K562 (cell line): ENCODE results near the gene ARMS2. TPM values are rescaled to one million over a fixed set of nuclear protein-coding genes. Genes with fewer than 3 reads are reported as not detected.

ENCODE experiments used
- ATAC-seq: fragments of 200-7000 bp; cut with Tn5 transposase; 3 replicates; pipeline ENCODE4 v1.9.1; 2020; ENCODE audit warnings: moderate library complexity
- BruUV-seq: library from RNA; stranded (reverse); fragments of 400-500 nt; replicated peaks from 2 replicates; lab custom pipeline; 2021; lab: Mats Ljungman, UMichigan
- CTCF ChIA-PET: fragments of 300-600 bp; formaldehyde crosslinking; extraction: SDS; loops from one replicate; lab custom pipeline; 2021; ENCODE audit warnings: low intra/inter-chr PET ratio; lab: Yijun Ruan, JAX
- POLR2A ChIA-PET: fragments of 300-600, 350-650 bp; sonication (Branson Sonifier 250); formaldehyde crosslinking; extraction: SDS; loops from one replicate; lab custom pipeline; 2021; ENCODE audit warnings: antibody characterized with exemption, inconsistent platforms; lab: Yijun Ruan, JAX
- DNase-seq, 4 experiments: peaks; one replicate each; pipeline versions ENCODE4 v3.0.0 to v3.0.0-alpha.2; 2011 to 2018; ENCODE audit warnings: low spot score in 3 of 4, mixed read lengths in 3 of 4; ENCODE audit errors: extremely low read depth in 1 of 4
- FAIRE-seq: peaks from 2 replicates; lab custom pipeline; 2011; peaks lifted over from hg19 to GRCh38; lab: Jason Lieb, UNC
- H2AFZ ChIP-seq: 2 replicates; pipeline ENCODE4 v1.6.0; 2011; ENCODE audit warnings: low read depth, low read length, control low read depth, inconsistent platforms
- H3K27ac ChIP-seq: fragments of 200-600 bp; 3 replicates; pipeline ENCODE4 v1.8.0; 2011; ENCODE audit warnings: low read depth, mild to moderate bottlenecking, control low read depth, inconsistent platforms, low read length, moderate library complexity, mixed read lengths; ENCODE audit errors: extremely low read depth
- H3K27me3 ChIP-seq, 2 experiments: fragments of 300-600 bp in 1 of 2; 2 replicates in 1 of 2; 3 replicates in 1 of 2; pipeline versions ENCODE4 v1.6.0 to v1.8.0; 2011; ENCODE audit warnings: inconsistent platforms in 2 of 2, low read length in 2 of 2, mild to moderate bottlenecking in 1 of 2, mixed read lengths in 1 of 2, moderate library complexity in 1 of 2; ENCODE audit not compliant: control insufficient read depth in 2 of 2, insufficient read depth in 2 of 2
- H3K36me3 ChIP-seq: fragments of 300-600 bp; 3 replicates; pipeline ENCODE4 v1.8.0; 2011; ENCODE audit warnings: mild to moderate bottlenecking, low read length, inconsistent platforms; ENCODE audit not compliant: control insufficient read depth, insufficient read depth
- H3K4me1 ChIP-seq, 2 experiments: fragments of 200-600 bp in 1 of 2; replicated peaks in 1 of 2; 2 replicates in 1 of 2; 3 replicates in 1 of 2; pipeline versions ENCODE4 v1.5.1 to v1.8.0; 2011; ENCODE audit warnings: inconsistent platforms in 2 of 2, low read length in 2 of 2, mild to moderate bottlenecking in 1 of 2, mixed read lengths in 1 of 2, moderate library complexity in 1 of 2; ENCODE audit not compliant: control insufficient read depth in 2 of 2, insufficient read depth in 2 of 2
- H3K4me2 ChIP-seq: 2 replicates; pipeline ENCODE4 v1.6.1; 2011; ENCODE audit warnings: low read length, control low read depth, inconsistent platforms, mixed read lengths; ENCODE audit not compliant: insufficient read depth
- H3K4me3 ChIP-seq: fragments of 200-600 bp; sonication (generic), shearing (Covaris generic); 2 replicates; pipeline ENCODE4 v1.5.1; 2016; ENCODE audit warnings: control low read depth, inconsistent platforms
- H3K79me2 ChIP-seq: fragments of 200-600 bp; 3 replicates; pipeline ENCODE4 v1.8.0; 2011; ENCODE audit warnings: low read length, inconsistent platforms; ENCODE audit not compliant: control insufficient read depth, insufficient read depth
- H3K9ac ChIP-seq, 2 experiments: 2 replicates each; pipeline versions ENCODE4 v1.6.0 to v1.6.1; 2011; ENCODE audit warnings: low read depth in 2 of 2, low read length in 2 of 2, control low read depth in 1 of 2, inconsistent platforms in 1 of 2, mild to moderate bottlenecking in 1 of 2, mixed read lengths in 1 of 2; ENCODE audit not compliant: insufficient read depth in 1 of 2
- H3K9me1 ChIP-seq: one replicate; pipeline ENCODE4 v1.6.0; 2011; ENCODE audit warnings: inconsistent platforms, mild to moderate bottlenecking, low read length, moderate library complexity; ENCODE audit not compliant: control insufficient read depth, insufficient read depth
- H3K9me3 ChIP-seq: replicated peaks from 2 replicates; pipeline ENCODE4 v1.5.1; 2011; ENCODE audit warnings: low read depth, low read length, inconsistent platforms; ENCODE audit not compliant: control insufficient read depth, insufficient read depth
- H4K20me1 ChIP-seq: replicated peaks from 2 replicates; pipeline ENCODE4 v1.6.1; 2011; ENCODE audit warnings: low read length, inconsistent platforms, mixed read lengths; ENCODE audit not compliant: control insufficient read depth, insufficient read depth
- CCAR2 ChIP-seq: fragments of 200-400 bp; formaldehyde crosslinking; IDR thresholded peaks from 2 replicates; pipeline ENCODE4 v1.6.1; 2017; ENCODE audit warnings: mild to moderate bottlenecking, low read depth, low read length
- CHD2 ChIP-seq: IDR thresholded peaks from 2 replicates; pipeline ENCODE4 v1.6.1; 2011; ENCODE audit warnings: low read depth, low read length
- HCFC1 ChIP-seq: IDR thresholded peaks from 2 replicates; pipeline ENCODE4 v1.6.1; 2012; ENCODE audit warnings: low read depth, low read length, improper control_type of control experiment
- JUND ChIP-seq, 2 experiments: IDR thresholded peaks; 2 replicates in 1 of 2; 3 replicates in 1 of 2; pipeline ENCODE4 v1.6.1; 2011; ENCODE audit warnings: borderline replicate concordance in 2 of 2, low read depth in 2 of 2, low read length in 2 of 2, improper control_type of control experiment in 1 of 2, missing biosample characterization in 1 of 2, missing genetic modification characterization in 1 of 2, missing genetic modification reagents in 1 of 2
- MEF2A ChIP-seq: IDR thresholded peaks from 2 replicates; pipeline ENCODE4 v1.6.1; 2011; ENCODE audit warnings: low read depth, mild to moderate bottlenecking, low read length, moderate library complexity; ENCODE audit not compliant: control insufficient read depth
- MYC ChIP-seq, 2 experiments: fragments of 250-450 bp in 1 of 2; sonication (Bioruptor Pico) in 1 of 2; IDR thresholded peaks; 2 replicates each; pipeline versions ENCODE4 v1.5.1 to v1.6.1; 2012 to 2021; ENCODE audit warnings: low read depth in 2 of 2, borderline replicate concordance in 1 of 2, improper control_type of control experiment in 1 of 2, low read length in 1 of 2, mild to moderate bottlenecking in 1 of 2, moderate library complexity in 1 of 2
- NCOA4 ChIP-seq: fragments of 450-650 bp; IDR thresholded peaks from 2 replicates; pipeline ENCODE4 v1.6.1; 2018; ENCODE audit warnings: mild to moderate bottlenecking; ENCODE audit not compliant: partially characterized antibody
- PML ChIP-seq: IDR thresholded peaks from 2 replicates; pipeline ENCODE4 v1.6.1; 2012; ENCODE audit warnings: low read length, inconsistent platforms
- THAP12 ChIP-seq: fragments of 250-450 bp; sonication (Bioruptor Pico); IDR thresholded peaks from 2 replicates; pipeline ENCODE4 v1.9.0; 2021; ENCODE audit warnings: mild to moderate bottlenecking, inconsistent platforms
- TSC22D4 ChIP-seq: fragments of 450-650 bp; IDR thresholded peaks from 2 replicates; pipeline ENCODE4 v1.6.1; 2016; ENCODE audit warnings: missing genetic modification characterization, missing biosample characterization, control low read depth
- ZNF146 ChIP-seq: IDR thresholded peaks from one replicate; pipeline ENCODE4 v1.6.1; 2018; ENCODE audit warnings: missing compliant biosample characterization; ENCODE audit not compliant: unreplicated experiment
- ZNF165 ChIP-seq: fragments of 250-450 bp; sonication (Bioruptor Pico); IDR thresholded peaks from 2 replicates; pipeline ENCODE4 v1.4.0; 2020; ENCODE audit warnings: borderline replicate concordance
- ZNF280A ChIP-seq: fragments of 450-650 bp; IDR thresholded peaks from 2 replicates; pipeline ENCODE4 v1.6.1; 2018; ENCODE audit warnings: mild to moderate bottlenecking, low read depth; ENCODE audit not compliant: partially characterized antibody
- ZNF609 ChIP-seq: sonication (generic); formaldehyde crosslinking; IDR thresholded peaks from 2 replicates; pipeline ENCODE4 v1.8.1; 2023; ENCODE audit warnings: missing genetic modification reagents, mild to moderate bottlenecking, borderline replicate concordance
- WGBS: fragments of 100-300 bp; shearing (Covaris generic); methylation state at CpG from one replicate; pipeline ENCODE4 v1.1.6; 2016; ENCODE audit warnings: low coverage, mixed read lengths; ENCODE audit not compliant: insufficient coverage; ENCODE audit errors: missing lambda C conversion rate; 5-methylcytosine and 5-hydroxymethylcytosine counted together
- in situ Hi-C: fragments of 300-500 bp; cut with MboI; formaldehyde crosslinking; loops from 4 replicates; pipeline ENCODE4 v1.15.0; 2018; ENCODE audit warnings: inconsistent platforms, mixed read lengths
- intact Hi-C: fragments of 100-400 bp; cut with micrococcal nuclease; formaldehyde crosslinking; loops from 2 replicates; pipeline ENCODE4 v1.14.2; 2022
- polyA plus RNA-seq, 8 experiments: library from polyadenylated mRNA; depleted of rRNA in 4 of 8; stranded (reverse) in 5 of 8; unstranded in 3 of 8; fragments of >200 nt; fragmentation: Nextera tagmentation in 2 of 8; fragmentation: Illumina TruSeq in 1 of 8; extraction: Ambion mirVana in 2 of 8; extraction: Trizol in 1 of 8; gene quantifications; 2 replicates each; pipeline versions ENCODE4 v1.2.1 to v1.2.3, GENCODE V29; 2011 to 2014; ENCODE audit warnings: inconsistent platforms in 1 of 8, missing spikeins in 1 of 8
- total RNA-seq, 7 experiments: library from RNA; depleted of rRNA in 6 of 7; stranded (reverse); fragments of >200 nt in 6 of 7; fragmentation: Illumina TruSeq in 2 of 7; extraction: Trizol in 2 of 7; gene quantifications; 2 replicates each; pipeline versions ENCODE4 v1.2.1 to v1.2.3, GENCODE V29; 2011 to 2021; ENCODE audit warnings: low replicate concordance in 1 of 7

ARMS2 gene
- total and polyA plus RNA-seq, 9 of the 15 experiments (the other 6 are each of a cell fraction or from before 2014, with no cell fraction given): not detected

- no peak overlapping the region for H3K27ac ChIP-seq
- no peaks in the 10 kb centered on the region for H3K9me1 ChIP-seq
- BruUV-seq: no TSS peak
- no peaks in the 10 kb centered on the region for H3K79me2 ChIP-seq
- peaks cover 2 to 9% of the 10 kb centered on the region in 2 experiments; a peak in 3 of 5 replicates for H3K27me3 ChIP-seq
- no peak overlapping the region for H2AFZ ChIP-seq
- H3K36me3 ChIP-seq: no peaks in the 10 kb centered on the region
- ChIA-PET CTCF (no interaction called here), POLR2A (no interaction called here)
- no peak overlapping the region for H3K4me3 ChIP-seq
- H3K9ac ChIP-seq: no peak overlapping the region
- FAIRE-seq (no peak), ATAC-seq (no peak), DNase-seq (no peak)
- H3K4me1 ChIP-seq: no peaks in the 10 kb centered on the region
- 0% methylated on average over 4 of the region's 5 CpGs for WGBS
- H3K9me3 ChIP-seq: no peaks in the 10 kb centered on the region
- intact Hi-C loops: no loop called here
- no peak overlapping the region for H3K4me2 ChIP-seq
- H4K20me1 ChIP-seq: no peaks in the 10 kb centered on the region
- in situ Hi-C loops: no loop called here
- TF ChIP-seq CHD2: no peak
- no peak for TF ChIP-seq ZNF609 (CRISPR knock-in tag)
- TF ChIP-seq HCFC1: no peak
- no peak for TF ChIP-seq ZNF165
- TF ChIP-seq ZNF146 (CRISPR knock-in tag): no peak
- TF ChIP-seq TSC22D4 (tag): no peak
- TF ChIP-seq ZNF280A: no peak
- TF ChIP-seq NCOA4: no peak
- no peak for TF ChIP-seq THAP12 (CRISPR knock-in tag)
- TF ChIP-seq PML: no peak
- no peak for TF ChIP-seq JUND (IDR thresholded peaks at IDR 0.05; ENCODE audit: borderline replicate concordance, low read depth, low read length)
- no peak for TF ChIP-seq JUND (tag; IDR thresholded peaks at IDR 0.05; ENCODE audit: borderline replicate concordance, low read depth, low read length)
- TF ChIP-seq CCAR2: no peak
- no peak for TF ChIP-seq MEF2A
- no peak for TF ChIP-seq MYC (IDR thresholded peaks at IDR 0.05; ENCODE audit: low read depth, low read length)
- TF ChIP-seq MYC (CRISPR knock-in tag; IDR thresholded peaks at IDR 0.05; ENCODE audit: borderline replicate concordance, low read depth): no peak
Measured at GRCh38 chr10:122500194-122500593, 45.7 kb downstream of the ARMS2 start.
